Posterior cingulate gyrus (tissue), 11 donors: ENCODE data around the gene EPSTI1.
A peak's percentile ranks its signal among the peaks of the same experiment; 100 is the strongest.
"Not testable (repeated sequence)": the region's sequence is repeated elsewhere in the genome, so short reads cannot be mapped to it uniquely, and the experiment has no call there.

Experiments used
- DNase-seq, 10 donors: peaks; one replicate each; pipeline versions ENCODE4 v3.0.0 to v3.0.0-alpha.2; 2020 to 2021; ENCODE audit warnings: mixed read lengths in 3 of 10
- intact Hi-C: fragments of 100-400 bp; cut with DNase I; formaldehyde crosslinking; loops from one replicate; pipeline ENCODE4 v1.15.1; 2023

Gene EPSTI1

DNA sequence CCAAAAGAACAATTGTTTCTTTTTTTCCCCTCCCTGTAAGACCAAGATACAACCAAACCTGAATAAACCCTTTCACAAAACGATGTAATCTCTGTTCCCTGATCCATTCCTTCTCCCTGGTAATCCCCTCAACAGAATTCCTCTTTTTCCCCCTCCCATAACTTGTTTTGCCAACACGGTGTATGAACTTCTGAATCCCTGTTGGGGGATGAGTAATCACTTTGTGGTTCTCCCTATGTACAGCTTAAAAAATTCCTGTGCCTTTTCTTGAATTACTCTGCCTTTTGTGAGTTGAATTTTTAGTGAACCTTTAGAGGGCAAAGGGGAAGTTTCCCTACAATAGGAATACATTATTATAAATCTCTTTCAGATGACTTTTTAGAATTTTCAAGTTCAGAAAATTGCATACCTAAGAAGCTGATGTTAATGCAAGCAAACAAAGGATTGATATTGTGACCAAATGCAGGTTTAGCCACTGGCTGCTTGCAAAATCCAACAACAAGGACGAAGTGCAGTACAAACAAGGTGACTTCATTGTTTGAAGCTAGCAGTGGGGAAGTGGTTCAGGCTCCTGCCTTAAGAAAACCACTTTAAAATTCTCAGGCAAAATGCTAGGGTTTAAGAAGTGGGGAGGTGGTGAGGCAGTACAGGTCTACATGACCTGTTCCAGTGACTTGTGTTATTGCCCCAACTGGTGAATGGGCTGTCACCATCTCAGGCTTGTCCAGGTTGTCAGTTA, 15.0 kb upstream of the EPSTI1 start:
- DNase-seq = no peak
- intact Hi-C loops = no loop called here

DNA sequence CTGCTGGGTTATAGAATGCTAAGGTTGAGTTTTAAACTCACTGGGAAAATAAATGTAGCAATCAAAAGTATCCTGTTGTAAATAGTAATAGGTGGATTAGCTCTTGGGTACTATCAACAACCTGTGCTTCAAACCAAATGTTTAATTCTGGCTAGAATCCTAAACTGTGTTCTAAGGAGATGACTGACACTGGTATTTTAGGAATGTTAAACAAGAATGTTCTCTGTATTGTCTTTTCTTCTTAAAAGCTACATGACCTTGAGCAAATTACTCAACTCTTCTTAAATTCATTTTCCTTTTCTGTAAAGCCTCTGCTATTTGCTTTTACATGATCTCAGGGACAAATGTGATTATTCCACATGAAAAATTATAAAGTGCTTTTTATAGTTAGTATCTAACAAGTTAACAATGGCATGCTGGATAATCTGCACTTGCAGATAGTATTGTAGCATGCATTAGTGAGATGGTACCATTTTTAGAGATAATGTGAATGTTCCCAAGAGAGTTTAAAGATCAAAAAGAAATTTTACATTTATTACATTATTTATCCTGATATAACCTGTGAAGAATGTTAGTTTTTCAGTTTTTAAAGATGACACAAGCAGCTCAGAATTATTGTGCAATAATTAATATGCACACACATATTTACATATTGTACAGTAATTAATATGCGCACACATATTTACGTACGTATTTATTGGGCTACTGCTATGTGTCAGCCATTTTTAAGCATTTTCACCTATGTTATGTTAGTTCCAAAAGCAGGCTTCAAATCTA, 13.6 kb upstream of the EPSTI1 start:
- intact Hi-C loops = no loop called here
- DNase-seq = no peak

DNA sequence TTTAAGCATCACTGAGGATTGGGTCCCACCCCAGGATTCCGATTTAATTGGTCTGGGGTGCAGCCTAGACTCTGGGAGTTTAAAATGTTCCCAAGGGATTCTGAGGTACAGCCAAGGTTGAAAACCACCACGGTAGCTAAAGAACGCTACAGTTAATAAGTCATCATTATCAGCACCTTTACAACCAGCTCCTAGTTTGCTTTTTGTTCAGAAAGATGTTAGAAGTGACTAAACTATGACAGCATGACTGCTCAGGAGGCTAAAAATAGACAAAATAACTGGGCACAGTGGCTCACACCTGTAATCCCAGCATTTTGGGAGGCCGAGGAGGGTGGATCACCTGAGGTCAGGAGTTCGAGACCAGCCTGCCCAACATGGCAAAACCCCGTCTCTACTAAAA, 11.7 kb upstream of the EPSTI1 start:
- intact Hi-C loops = no loop called here
- no peak for DNase-seq

DNA sequence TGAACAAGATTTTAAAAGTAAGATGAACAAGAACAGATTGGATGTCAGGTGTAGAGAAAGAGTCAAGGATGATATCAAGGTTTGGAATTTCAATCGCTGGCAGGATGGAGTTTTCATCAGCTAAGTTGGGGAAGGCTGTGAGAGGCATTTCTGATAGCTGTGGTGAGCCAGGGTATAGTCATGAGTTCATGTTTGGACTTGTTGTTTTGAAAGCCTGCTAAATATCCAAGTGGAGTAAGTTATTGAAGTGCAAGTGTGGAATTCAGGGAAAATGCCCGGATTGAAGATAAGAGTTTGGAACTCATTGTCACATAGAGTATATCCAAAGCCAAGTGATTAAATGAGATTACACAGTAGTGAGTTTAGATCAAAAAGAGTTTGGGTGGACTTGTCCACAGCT, 11.0 kb upstream of the EPSTI1 start:
- DNase-seq = no peak
- intact Hi-C loops = no loop called here

DNA sequence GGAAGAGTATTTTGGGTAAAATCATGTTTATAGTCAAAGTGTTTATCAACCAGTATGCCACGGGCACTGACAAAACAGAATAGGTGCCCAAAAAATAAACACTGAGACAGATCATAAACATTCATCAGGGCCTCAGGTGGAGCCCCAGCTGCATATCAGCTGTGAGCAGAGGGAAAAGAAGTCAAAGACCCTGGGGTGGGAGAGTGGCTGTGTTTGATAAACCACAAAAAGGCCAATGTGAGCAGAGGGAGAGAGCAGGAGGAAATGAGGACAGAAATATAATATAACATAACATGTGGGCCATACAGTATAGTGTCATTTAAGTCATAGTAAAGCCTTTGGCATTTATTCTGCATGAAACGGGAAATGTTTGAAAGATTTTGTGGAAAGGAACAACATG, 10.0 kb upstream of the EPSTI1 start:
- no peak for DNase-seq

DNA sequence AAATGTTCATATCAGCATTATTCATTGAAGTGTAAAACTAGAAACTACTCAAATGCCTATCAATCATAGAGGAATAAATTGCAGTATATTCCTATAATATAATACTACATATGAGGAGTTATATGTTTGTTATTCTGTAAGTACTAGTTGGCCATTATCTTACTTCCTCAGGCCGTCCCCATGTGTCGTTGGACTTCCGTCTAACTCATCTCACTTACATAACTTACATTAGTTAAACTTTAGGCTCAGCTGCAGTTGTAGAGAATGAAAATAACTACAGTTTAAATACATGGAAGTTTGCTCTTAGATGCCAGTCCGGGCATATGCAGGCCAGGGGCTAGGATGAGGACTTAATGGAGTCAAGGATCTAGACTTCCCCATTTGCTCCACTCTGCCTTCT, 8.6 kb upstream of the EPSTI1 start:
- no peak for DNase-seq
- intact Hi-C loops = no loop called here

More for the DNA sequence above, 10.0 kb upstream of the EPSTI1 start:
- intact Hi-C loops = no loop called here

DNA sequence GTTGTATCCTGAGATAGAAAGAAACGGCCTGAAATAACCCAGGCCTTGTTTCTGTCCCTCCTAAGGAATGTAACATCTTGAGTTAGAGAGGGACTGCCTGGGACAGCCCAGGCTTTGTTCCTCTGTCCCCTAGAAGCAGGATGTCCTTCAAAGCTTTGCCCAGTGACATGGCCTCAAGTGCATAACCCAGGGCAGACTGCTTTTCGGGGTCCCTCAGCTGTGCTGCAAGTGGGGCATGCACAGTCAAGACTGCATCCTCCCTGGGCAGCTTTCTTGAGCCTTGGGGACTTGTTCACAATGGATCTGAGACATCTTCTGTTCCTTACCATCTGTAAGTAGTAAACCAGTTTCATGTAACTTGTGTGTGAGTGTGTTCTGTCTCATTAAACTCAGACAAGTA, 7.5 kb upstream of the EPSTI1 start:
- intact Hi-C loops = no loop called here
- DNase-seq = no peak

DNA sequence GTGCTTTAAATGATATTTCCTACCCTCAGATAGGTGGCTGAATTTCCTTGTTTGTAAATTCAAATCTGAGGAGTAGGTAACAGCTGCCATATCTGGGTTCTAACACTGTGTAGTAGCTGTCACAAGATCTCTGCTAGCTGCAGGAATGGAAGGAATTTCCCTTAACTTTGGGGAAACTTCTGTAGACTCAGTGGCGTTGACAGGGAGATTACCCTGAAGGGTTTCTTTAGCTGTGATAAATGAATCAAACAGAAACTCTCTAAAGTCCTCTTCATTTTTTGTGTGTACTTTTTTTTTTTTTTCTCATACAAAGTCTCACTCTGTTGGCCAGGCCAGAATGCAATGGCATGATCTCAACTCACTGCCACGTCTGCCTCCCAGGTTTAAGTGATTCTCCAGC, 5.3 kb upstream of the EPSTI1 start:
- intact Hi-C loops = no loop called here
- DNase-seq = no peak

DNA sequence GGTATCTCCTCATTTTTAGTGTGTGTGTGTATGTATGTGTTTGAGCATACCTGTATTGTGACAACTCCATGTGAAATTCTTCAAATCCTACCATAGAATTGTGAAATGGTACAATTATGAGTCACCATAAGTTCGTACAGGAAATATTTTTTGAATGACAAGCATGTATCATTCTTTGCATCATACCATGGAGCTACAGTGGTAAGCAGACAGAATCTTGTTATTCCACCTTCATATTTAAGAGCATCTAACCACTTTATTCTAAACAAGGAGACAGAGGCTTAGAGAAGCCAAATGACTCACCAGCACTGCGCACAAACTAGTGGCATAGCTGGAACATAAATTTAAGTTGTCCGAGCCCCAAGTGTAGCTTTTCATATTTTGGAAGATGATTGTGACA, 4.5 kb upstream of the EPSTI1 start:
- DNase-seq = no peak
- intact Hi-C loops = no loop called here

DNA sequence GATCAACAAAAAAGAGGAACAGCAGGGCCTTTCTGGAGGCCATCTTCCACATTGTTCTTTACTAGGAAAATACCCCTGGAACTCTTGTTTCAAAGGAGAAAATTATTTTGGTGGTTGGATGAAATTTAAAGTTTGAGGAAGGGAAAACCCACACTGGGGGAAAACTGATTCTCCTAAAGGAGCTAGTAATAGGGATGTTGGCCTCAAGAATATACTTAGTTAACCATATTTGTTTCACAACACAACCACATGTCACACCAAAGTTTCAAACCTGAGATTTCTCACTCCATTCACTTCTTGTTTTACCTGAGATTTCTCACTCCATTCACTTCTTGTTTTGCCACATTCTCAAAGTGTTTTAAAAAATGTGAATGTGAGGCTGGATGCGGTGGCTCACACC, 2.8 kb upstream of the EPSTI1 start:
- intact Hi-C loops = no loop called here
- DNase-seq = no peak

DNA sequence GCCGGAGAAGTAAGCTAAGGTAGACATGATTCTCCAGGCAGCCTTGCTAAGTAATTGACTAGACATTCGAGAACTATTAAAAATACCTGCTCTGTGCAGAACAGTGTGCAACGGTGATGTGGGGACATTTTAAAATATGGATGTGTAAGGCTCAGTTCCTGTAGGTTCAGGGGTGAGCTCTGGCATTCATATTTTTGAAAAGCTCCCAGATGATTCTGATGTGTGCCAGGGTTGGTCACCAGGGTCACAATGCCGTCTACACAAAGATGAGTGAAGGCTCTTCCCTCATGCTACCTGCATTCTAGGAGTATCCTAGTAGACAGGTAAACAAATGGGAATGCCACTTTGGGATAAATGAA, 702 bp upstream of the EPSTI1 start:
- intact Hi-C loops = no loop called here
- no peak for DNase-seq

DNA sequence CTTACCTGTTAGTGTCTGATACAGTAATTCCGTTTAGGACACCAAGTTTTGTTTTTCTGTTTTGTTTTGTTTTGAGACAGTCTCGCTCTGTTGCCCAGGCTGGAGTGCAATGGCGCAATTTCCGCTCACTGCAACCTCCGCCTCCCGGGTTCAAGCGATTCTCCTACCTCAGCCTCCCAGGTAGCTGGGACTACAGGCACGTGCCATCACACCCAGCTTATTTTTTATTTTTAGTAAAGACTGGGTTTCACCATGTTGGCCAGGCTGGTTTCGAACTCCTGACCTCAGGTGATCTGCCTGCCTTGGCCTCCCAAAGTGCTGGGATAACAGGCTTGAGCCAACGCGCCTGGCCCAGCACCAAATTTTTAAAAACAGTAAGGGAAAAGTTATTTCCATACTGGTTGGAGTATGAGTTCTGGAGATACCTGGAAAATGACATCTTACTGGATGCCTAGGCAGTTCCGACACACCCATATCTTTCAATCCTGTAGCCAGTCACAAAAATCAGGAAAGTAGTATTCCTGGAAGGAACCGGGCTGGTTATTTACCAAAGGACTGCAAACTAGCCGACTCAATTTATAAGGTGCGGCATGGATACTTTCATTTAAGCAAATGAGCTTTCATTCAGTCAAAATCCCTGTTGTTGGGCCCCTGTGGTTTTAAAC, 676 bp downstream of the EPSTI1 start:
- intact Hi-C loops, DNase-seq: not testable (repeated sequence)

DNA sequence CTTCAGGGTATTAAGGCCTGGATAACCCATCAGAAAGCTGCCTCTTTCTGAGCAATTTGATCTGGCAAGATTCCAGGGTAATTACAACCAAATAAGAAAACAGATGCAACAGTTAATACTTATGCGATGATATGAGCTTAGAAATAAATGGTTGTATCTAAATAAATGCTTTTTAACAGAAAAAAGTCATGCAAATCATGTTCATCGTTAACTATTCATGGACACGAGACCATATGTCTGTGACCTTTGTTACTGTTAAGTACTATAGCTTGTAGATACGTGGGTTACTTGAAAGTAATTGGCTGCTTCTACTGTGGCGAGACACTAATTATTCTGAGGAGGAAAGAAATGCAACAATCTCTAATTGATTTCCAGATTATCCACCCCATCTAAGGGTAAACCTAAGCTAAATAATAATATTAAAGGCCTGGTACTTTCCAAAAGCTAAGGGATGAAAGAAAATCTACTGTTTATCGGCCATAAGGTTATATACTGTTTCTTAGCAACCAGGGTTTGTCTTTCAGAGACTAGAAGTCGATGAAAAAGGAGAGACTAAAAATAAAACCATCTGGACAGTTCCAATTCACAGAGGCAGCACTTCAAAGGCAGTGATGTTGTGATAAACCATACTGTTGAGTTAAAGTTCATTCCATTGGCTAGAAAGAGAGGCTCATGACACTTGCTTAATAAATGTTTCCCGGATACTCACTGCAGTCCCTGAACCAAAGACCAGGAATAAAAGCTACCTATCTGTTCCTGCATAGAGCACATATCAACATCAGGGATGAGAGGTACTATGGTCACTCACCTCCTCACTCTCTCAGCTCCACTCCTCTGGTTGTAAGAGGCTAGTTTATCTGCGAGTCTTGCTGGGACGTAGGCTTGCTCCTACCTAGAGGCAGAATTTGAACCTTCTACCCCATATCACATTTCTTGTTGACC, 1.5 kb downstream of the EPSTI1 start:
- DNase-seq = no peak
- intact Hi-C loops = no loop called here

DNA sequence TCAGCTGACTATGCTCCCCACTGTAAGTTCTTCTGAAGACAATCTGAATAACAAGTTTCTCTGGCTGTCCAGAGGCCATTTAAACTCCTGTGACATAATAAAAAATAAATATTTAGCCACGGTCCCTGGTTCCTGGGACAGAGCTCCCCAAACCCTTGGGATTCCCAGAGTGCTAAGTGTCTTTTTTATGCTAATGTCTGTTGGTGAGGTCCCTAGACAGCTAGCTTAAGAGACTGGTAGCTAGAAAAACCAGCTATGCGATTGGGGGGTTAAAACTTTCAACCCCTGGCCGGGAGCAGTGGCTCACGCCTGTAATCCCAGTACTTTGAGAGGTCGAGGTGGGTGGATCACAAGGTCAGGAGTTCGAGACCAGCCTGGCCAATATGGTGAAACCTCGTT, 5.9 kb downstream of the EPSTI1 start:
- intact Hi-C loops = no loop called here

DNA sequence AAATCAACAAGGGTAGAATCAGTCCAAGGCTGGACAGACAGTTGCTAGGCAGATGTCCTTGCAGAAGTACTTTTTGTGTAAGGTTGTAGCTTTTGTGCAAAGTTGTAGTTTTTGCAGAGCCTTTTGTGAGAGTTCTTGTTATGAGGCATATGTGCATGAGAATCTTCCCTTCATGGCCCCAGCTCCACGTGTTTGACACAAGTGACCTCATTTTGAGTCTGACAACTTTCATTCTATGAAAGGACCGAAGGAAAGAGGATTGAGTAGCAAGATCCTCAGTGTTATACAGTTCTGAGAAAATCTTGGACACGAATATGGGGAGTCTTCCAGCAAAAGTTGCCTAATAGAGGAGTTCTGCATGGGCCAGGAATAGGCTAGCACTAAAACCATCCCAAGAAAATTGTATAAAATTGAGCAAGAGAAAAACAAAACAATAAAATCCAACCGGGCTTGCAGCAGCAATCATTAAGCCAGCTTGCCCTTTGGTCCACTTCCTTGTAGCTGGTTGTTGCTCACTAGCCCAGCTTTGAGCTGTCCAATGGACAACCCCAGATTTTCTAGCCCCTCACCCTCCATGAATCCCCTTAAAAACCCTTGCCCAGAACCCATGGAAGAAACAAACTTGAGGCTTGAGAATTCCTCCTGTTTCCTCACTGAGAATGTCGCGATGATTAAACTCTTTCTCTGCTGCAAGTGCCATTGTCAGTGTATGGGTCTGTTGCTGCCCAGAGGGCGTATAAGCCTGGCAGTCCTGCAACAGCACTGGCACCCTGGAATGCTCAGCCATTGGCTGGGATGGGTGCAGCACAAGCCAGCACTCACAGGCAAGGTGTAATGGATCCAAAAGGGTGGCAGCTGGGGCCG, 6.5 kb downstream of the EPSTI1 start:
- intact Hi-C loops = no loop called here
- DNase-seq = peak in 1 of 10 donors; percentile 14

More for the DNA sequence above, 5.9 kb downstream of the EPSTI1 start:
- no peak for DNase-seq

DNA sequence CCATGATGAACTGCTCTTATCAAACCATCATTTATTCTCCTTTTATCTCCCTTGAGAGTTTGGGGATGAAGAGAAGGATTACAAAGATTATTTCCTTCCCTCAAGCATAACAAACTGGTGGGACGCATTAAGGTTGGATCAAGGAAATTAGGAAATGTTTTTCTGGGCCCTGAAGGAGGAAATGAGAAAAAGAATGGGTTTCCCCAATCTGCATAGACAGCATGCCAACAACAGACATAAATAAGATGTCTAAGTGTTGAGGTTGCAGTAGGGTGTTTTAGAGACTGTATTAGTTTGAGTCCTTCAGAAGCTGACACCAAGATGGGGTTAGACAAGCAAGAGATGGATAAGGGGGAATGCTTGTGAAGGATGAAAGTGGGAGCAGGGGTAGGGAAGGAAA, 7.3 kb downstream of the EPSTI1 start:
- no peak for DNase-seq
- intact Hi-C loops = no loop called here

DNA sequence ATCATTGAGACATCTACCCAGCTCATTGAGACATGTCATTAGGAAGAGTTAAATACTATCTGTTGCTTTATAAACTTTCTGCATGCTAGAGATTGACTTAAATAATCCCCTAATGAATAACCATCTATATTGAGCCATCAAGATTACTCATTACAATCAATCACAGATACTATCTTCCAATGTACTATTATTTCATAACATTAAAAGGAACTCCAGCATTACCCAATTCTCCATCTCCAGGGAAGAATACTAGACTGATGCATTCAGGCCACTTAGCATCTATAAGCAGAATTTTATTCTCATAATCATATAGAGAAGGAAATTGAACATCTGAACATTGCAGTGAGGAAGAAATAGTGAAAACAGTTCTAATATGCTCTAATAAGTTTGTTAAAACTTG, 8.0 kb downstream of the EPSTI1 start:
- intact Hi-C loops = no loop called here
- no peak for DNase-seq

DNA sequence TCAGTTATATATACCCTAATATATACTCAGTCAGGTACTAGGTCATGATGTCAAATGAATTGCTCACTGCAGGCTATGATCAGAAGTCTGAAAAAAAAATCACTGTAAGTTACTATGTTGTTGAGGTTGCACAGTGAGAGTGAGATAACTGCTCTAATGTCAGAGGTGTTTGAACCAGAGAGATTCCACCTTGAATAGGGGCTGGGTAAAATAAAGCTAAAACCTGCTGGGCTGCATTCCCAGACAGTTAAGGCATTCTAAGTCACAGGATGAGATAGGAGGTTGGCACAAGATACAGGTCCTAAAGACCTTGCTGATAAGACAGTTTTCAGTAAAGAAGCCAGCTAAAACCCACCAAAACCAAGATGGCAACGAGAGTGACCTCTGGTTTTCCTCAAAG, 10.2 kb downstream of the EPSTI1 start:
- intact Hi-C loops = no loop called here
- DNase-seq = no peak

DNA sequence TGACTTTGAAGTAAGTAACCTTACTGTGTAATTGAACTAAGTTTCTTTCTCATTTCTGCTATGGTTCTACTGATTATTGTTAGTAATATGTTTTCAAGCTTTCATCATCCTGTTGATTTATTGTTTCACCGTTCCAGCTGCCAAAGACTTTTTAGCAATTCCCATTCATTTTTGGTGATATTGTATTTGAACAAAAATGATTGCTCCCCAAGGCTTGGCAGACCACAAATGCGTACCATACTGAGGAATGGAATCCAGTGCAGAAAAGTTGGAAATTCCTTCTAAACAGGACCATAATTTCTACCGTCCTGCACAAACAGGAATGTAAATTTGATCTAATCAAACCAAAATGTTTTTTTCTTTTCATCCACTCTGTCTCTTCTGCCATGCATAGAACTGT, 10.7 kb downstream of the EPSTI1 start:
- intact Hi-C loops = no loop called here
- DNase-seq = no peak

DNA sequence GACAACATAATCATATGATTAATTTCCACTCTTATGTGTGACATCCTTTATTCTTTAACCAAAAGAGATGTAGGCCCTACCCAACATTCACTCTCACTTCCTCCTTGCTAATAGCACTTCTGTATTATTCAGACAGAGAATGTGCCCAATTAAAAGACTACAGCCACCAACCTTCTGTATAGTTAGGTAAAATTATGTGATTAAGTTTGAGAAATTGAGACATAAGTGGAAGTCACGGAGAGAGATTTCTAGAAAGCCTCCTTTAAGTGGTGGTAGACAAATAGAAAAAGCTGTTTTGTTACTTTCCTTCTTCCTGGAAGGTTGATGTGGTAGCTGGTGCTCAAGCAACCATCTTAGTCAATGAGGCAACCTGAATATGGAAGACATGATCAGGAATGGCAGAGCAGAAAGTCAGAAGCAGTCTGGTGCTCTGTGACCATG, 14.8 kb downstream of the EPSTI1 start:
- DNase-seq = no peak
- intact Hi-C loops = loop anchor here (10.0 kb wide), 1 partner anchor 888 kb away; no protein-coding TSS in a partner anchor
